AG09319 (cell line): ENCODE results near the gene RPP30.

Experiments used
- DNase-seq: peaks from one replicate; pipeline ENCODE4 v3.0.0-alpha.2; 2010; ENCODE audit warnings: low read depth; ENCODE audit errors: extremely low read depth
- TF ChIP-seq, protein P1 (sequence below): IDR thresholded peaks from 2 replicates; pipeline ENCODE4 v1.5.1; 2011; ENCODE audit warnings: low read depth, mild to moderate bottlenecking, inconsistent platforms, low read length, moderate library complexity

The RPP30 gene

GRCh38 chr10:90916392-90917237, 44.8 kb downstream of the RPP30 start:
- DNase-seq, result no peak
- TF ChIP-seq, protein P1, sequence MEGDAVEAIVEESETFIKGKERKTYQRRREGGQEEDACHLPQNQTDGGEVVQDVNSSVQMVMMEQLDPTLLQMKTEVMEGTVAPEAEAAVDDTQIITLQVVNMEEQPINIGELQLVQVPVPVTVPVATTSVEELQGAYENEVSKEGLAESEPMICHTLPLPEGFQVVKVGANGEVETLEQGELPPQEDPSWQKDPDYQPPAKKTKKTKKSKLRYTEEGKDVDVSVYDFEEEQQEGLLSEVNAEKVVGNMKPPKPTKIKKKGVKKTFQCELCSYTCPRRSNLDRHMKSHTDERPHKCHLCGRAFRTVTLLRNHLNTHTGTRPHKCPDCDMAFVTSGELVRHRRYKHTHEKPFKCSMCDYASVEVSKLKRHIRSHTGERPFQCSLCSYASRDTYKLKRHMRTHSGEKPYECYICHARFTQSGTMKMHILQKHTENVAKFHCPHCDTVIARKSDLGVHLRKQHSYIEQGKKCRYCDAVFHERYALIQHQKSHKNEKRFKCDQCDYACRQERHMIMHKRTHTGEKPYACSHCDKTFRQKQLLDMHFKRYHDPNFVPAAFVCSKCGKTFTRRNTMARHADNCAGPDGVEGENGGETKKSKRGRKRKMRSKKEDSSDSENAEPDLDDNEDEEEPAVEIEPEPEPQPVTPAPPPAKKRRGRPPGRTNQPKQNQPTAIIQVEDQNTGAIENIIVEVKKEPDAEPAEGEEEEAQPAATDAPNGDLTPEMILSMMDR, result no peak

GRCh38 chr10:90917238-90917967, 45.6 kb downstream of the RPP30 start:
- TF ChIP-seq, protein P1, result no peak
- no peak for DNase-seq

- DNase-seq, result no peak
- TF ChIP-seq, protein P1, result no peak
Observed at GRCh38 chr10:90917968-90918318, 46.2 kb downstream of the RPP30 start.

- no peak for DNase-seq
- TF ChIP-seq, protein P1, result no peak
Observed at GRCh38 chr10:90919683-90920574, 48.2 kb downstream of the RPP30 start.

- DNase-seq, result no peak
- TF ChIP-seq, protein P1, result no peak
Observed at GRCh38 chr10:90920986-90921666, 49.4 kb downstream of the RPP30 start, which contains the start of gene ANKRD1. Gene ANKRD1 (minus strand): TSS chr10:90921087. CDS start chr10:90921027, 60 bp downstream.

GRCh38 chr10:90921906-90922305, 50.1 kb downstream of the RPP30 start:
- DNase-seq, result no peak
- TF ChIP-seq, protein P1, result no peak
